Hepatocyte (in vitro differentiated cells): Measurements from ENCODE around the gene GCC1. TPM values are rescaled to one million over a fixed set of nuclear protein-coding genes. Genes with fewer than 3 reads are reported as not detected.

Source experiments
- DNase-seq: peaks from one replicate; pipeline ENCODE4 v3.0.0-alpha.2; 2016; ENCODE audit warnings: low spot score
- H2AFZ ChIP-seq: fragments of 200-600 bp; sonication (generic); 2 replicates; pipeline ENCODE4 v1.6.0; 2016; ENCODE audit warnings: antibody characterized with exemption, mild to moderate bottlenecking
- H3K27ac ChIP-seq: fragments of 200-600 bp; sonication (generic); 2 replicates; pipeline ENCODE4 v1.5.1; 2016; ENCODE audit warnings: mild to moderate bottlenecking
- H3K27me3 ChIP-seq: fragments of 200-600 bp; sonication (generic); 2 replicates; pipeline ENCODE4 v1.6.1; 2016
- H3K36me3 ChIP-seq: fragments of 200-600 bp; sonication (generic); replicated peaks from 2 replicates; pipeline ENCODE4 v1.5.1; 2016; ENCODE audit warnings: low read depth; ENCODE audit not compliant: insufficient read depth
- H3K4me1 ChIP-seq: fragments of 200-600 bp; sonication (generic); 2 replicates; pipeline ENCODE4 v1.5.1; 2016; ENCODE audit warnings: mild to moderate bottlenecking, moderate library complexity; ENCODE audit not compliant: insufficient read depth
- H3K4me2 ChIP-seq: fragments of 200-600 bp; sonication (generic); 2 replicates; pipeline ENCODE4 v1.6.0; 2016
- H3K4me3 ChIP-seq: fragments of 200-600 bp; sonication (generic); 2 replicates; pipeline ENCODE4 v1.5.1; 2016; ENCODE audit warnings: mild to moderate bottlenecking
- H3K79me2 ChIP-seq: fragments of 200-600 bp; sonication (generic); 2 replicates; pipeline ENCODE4 v1.6.0; 2017; ENCODE audit warnings: mild to moderate bottlenecking
- H3K9me2 ChIP-seq: fragments of 200-600 bp; sonication (generic); replicated peaks from 2 replicates; pipeline ENCODE4 v1.6.0; 2017; ENCODE audit warnings: mild to moderate bottlenecking; ENCODE audit not compliant: insufficient read depth
- H3K9me3 ChIP-seq: fragments of 200-600 bp; sonication (generic); 2 replicates; pipeline ENCODE4 v1.5.1; 2016; ENCODE audit warnings: low read depth, mild to moderate bottlenecking
- H4K20me1 ChIP-seq: fragments of 200-600 bp; sonication (generic); 2 replicates; pipeline ENCODE4 v1.6.0; 2016; ENCODE audit warnings: mild to moderate bottlenecking; ENCODE audit not compliant: insufficient read depth, poor library complexity, severe bottlenecking
- EZH2 ChIP-seq: fragments of 200-600 bp; sonication (generic); IDR thresholded peaks from 2 replicates; pipeline ENCODE4 v1.6.1; 2016; ENCODE audit warnings: antibody characterized with exemption, mild to moderate bottlenecking, borderline replicate concordance
- EZH2phosphoT487 ChIP-seq: fragments of 200-600 bp; sonication (generic); IDR thresholded peaks from one replicate; pipeline ENCODE4 v1.6.1; 2018; ENCODE audit warnings: antibody characterized with exemption, mild to moderate bottlenecking, low read depth, moderate library complexity; ENCODE audit not compliant: unreplicated experiment, severe bottlenecking
- WGBS: methylation state at CpG from one replicate; pipeline ENCODE4 v1.1.6; 2016; ENCODE audit warnings: low lambda C conversion rate; ENCODE audit errors: missing lambda C conversion rate; 5-methylcytosine and 5-hydroxymethylcytosine counted together
- polyA plus RNA-seq: library from polyadenylated mRNA; unstranded; fragments of >200 nt; fragmentation: Nextera tagmentation; extraction: Ambion mirVana; gene quantifications from 2 replicates; pipeline ENCODE4 v1.2.1, GENCODE V29; 2016
- total RNA-seq: library from RNA; depleted of rRNA; stranded (reverse); fragments of >200 nt; gene quantifications from 2 replicates; pipeline ENCODE4 v1.2.3, GENCODE V29; 2014
- TF ChIP-seq, protein P1 (sequence below): fragments of 200-600 bp; sonication (generic); IDR thresholded peaks from 2 replicates; pipeline ENCODE4 v1.5.1; 2016; ENCODE audit warnings: antibody characterized with exemption, mild to moderate bottlenecking; ENCODE audit not compliant: poor library complexity

Gene GCC1
- total and polyA plus RNA-seq, 2 experiments from 2014 or later: 13.0 to 15.4 TPM

GRCh38 chr7:127580612-127581011 lies 4.8 kb downstream of the GCC1 start:
- TF ChIP-seq EZH2phosphoT487 (no peak), EZH2 (no peak)
- TF ChIP-seq, protein P1, sequence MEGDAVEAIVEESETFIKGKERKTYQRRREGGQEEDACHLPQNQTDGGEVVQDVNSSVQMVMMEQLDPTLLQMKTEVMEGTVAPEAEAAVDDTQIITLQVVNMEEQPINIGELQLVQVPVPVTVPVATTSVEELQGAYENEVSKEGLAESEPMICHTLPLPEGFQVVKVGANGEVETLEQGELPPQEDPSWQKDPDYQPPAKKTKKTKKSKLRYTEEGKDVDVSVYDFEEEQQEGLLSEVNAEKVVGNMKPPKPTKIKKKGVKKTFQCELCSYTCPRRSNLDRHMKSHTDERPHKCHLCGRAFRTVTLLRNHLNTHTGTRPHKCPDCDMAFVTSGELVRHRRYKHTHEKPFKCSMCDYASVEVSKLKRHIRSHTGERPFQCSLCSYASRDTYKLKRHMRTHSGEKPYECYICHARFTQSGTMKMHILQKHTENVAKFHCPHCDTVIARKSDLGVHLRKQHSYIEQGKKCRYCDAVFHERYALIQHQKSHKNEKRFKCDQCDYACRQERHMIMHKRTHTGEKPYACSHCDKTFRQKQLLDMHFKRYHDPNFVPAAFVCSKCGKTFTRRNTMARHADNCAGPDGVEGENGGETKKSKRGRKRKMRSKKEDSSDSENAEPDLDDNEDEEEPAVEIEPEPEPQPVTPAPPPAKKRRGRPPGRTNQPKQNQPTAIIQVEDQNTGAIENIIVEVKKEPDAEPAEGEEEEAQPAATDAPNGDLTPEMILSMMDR: no peak
- DNase-seq: no peak
- H3K27ac ChIP-seq: no peak overlapping the region
- no peaks in the 10 kb centered on the region for H3K9me2 ChIP-seq
- H2AFZ ChIP-seq: no peak overlapping the region
- H3K79me2 ChIP-seq: peaks cover 49% of the 10 kb centered on the region
- no peak overlapping the region for H3K4me2 ChIP-seq
- H3K9me3 ChIP-seq: no peaks in the 10 kb centered on the region
- H3K4me3 ChIP-seq: no peak overlapping the region
- peaks cover 17% of the 10 kb centered on the region for H4K20me1 ChIP-seq
- no peaks in the 10 kb centered on the region for H3K27me3 ChIP-seq
- no peaks in the 10 kb centered on the region for H3K36me3 ChIP-seq
- H3K4me1 ChIP-seq: peaks cover 14% of the 10 kb centered on the region

GRCh38 chr7:127578711-127579275 lies 6.6 kb downstream of the GCC1 start:
- H3K4me2 ChIP-seq: no peak overlapping the region
- H3K4me1 ChIP-seq: peaks cover 5% of the 10 kb centered on the region
- no peaks in the 10 kb centered on the region for H3K9me2 ChIP-seq
- no peaks in the 10 kb centered on the region for H3K27me3 ChIP-seq
- H3K79me2 ChIP-seq: peaks cover 34% of the 10 kb centered on the region
- no peak for DNase-seq
- no peaks in the 10 kb centered on the region for H3K36me3 ChIP-seq
- H3K4me3 ChIP-seq: no peak overlapping the region
- no peaks in the 10 kb centered on the region for H3K9me3 ChIP-seq
- TF ChIP-seq EZH2phosphoT487 (no peak), EZH2 (no peak)
- TF ChIP-seq, protein P1: no peak
- no peak overlapping the region for H2AFZ ChIP-seq
- 89% methylated on average over 4 of the region's 4 CpGs for WGBS
- peaks cover 17% of the 10 kb centered on the region for H4K20me1 ChIP-seq
- no peak overlapping the region for H3K27ac ChIP-seq

DNA sequence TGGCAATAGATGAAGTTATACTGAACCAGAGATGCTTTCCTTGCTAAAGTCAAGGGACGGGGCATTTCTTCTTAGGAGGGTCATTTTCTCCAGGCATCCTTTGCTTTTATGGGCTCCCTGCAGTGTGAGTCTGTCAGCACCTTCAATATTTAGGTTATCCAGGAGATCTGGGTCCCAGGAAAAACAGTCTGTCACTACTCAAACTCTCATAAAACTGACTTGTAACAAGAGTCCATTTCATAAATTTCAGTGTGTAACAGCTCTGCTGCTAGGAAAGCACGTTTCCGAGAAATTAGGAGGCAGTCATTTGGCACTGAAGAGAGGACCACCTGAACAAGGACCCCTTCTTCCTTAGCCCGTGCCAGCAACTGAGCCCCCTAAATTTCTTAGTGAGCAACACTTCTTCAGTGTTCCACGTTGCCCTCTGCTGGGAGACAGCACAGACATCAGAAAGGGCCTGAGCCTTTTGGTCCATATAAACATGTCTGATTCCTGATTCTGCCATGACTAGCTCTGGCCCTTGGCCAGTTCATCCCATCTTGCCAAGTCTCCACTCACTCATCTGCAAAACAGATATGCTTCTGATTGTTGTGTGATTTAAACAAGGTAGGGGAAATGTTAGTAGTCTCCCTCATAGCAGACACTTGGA lies 7.2 kb downstream of the GCC1 start:
- H3K36me3 ChIP-seq: no peaks in the 10 kb centered on the region

More for the DNA sequence above, 7.2 kb downstream of the GCC1 start:
- Histone ChIP-seq H3K4me1 (no peaks in the 10 kb centered on the region), H2AFZ (no peak overlapping the region), H3K79me2 (peaks cover 28% of the 10 kb centered on the region), H3K9me2 (no peaks in the 10 kb centered on the region), H3K27me3 (no peaks in the 10 kb centered on the region), H3K4me3 (no peak overlapping the region), H3K4me2 (no peak overlapping the region), H3K9me3 (no peaks in the 10 kb centered on the region), H3K27ac (no peak overlapping the region), H4K20me1 (peaks cover 10% of the 10 kb centered on the region)
- WGBS: 71% methylated on average over 5 of the region's 5 CpGs
- no peak for DNase-seq
- no peak for TF ChIP-seq EZH2
- no peak for TF ChIP-seq EZH2phosphoT487
- TF ChIP-seq, protein P1: peak; percentile 11
